Kidney tubule cell (primary cell): ENCODE results near the gene PDE1A.
A peak's percentile ranks its signal among the peaks of the same experiment; 100 is the strongest.
"Not testable (repeated sequence)": the region's sequence is repeated elsewhere in the genome, so short reads cannot be mapped to it uniquely, and the experiment has no call there.

ENCODE experiments used
- DNase-seq: peaks from one replicate; pipeline ENCODE4 v3.0.0-alpha.2; 2018; ENCODE audit warnings: low spot score

The PDE1A gene

GRCh38 chr2:182358601-182359000, 68.2 kb downstream of the PDE1A start:
- no peak for DNase-seq

- no peak for DNase-seq
These were observed 71.0 kb downstream of the PDE1A start for GRCh38 chr2:182355815-182356214.

DNA sequence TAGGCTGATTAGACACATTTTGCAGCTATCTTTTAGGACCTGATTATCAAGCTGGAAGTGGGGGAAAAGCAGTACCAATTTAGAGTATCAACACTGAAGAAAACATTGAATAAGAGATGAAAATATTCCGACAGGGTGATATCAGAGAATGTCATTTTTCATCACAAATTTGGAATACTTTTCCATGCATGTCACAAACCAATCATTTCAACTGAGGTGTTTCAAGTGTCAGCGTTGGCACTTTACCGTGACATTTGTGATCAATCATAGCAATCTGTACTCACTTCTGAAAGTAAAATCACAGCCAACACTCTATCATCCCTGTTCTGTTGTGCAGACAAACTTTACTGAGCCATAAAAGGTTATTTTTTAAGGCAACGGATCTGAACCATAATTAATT, 75.4 kb downstream of the PDE1A start:
- no peak for DNase-seq

GRCh38 chr2:182349268-182349667, 77.6 kb downstream of the PDE1A start:
- DNase-seq, result no peak

DNA sequence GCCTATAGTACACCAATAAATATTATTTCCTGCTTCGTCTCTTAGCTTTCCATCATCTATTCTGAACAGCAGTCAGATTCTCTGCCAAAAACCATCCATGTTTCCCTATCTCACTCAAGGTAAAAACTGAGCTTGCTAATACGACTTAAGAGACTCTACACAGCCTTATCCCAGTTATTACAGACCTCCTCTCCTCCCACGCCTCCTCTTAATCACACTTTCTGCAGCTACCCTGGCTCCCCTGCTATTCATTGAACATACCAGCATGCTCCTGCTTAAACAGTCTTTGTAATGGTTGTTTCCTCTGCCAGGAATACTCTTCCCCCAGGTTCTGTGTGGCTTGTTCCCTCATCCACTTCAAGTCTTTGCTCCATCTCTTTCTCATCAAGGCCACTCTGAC, 81.5 kb downstream of the PDE1A start:
- DNase-seq, result no peak

GRCh38 chr2:182330451-182331305, 96.2 kb downstream of the PDE1A start:
- peak; percentile 88 for DNase-seq

GRCh38 chr2:182324665-182325064, 102.2 kb downstream of the PDE1A start:
- DNase-seq, result peak; percentile 96

DNA sequence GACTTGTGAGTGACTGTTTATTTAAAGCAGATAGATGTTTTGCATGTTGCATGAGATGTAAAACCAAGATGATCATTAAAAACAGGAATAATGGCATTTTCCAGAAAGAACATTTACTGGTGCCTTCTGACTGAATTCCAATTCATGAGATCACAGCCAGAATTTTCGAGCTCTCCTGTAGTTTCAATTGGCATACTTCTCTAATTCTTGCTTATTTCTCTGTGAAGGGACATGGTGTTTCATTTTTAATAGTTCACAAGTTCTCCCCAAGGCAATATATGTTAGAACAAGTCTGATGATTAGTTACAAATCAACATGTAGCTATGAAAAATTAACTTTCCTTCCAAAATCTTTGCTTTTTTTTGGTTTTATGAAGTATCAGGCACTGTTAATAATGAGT, 105.7 kb downstream of the PDE1A start:
- DNase-seq, result no peak

- no peak for DNase-seq
These were observed 107.0 kb downstream of the PDE1A start for GRCh38 chr2:182319556-182320505.

DNA sequence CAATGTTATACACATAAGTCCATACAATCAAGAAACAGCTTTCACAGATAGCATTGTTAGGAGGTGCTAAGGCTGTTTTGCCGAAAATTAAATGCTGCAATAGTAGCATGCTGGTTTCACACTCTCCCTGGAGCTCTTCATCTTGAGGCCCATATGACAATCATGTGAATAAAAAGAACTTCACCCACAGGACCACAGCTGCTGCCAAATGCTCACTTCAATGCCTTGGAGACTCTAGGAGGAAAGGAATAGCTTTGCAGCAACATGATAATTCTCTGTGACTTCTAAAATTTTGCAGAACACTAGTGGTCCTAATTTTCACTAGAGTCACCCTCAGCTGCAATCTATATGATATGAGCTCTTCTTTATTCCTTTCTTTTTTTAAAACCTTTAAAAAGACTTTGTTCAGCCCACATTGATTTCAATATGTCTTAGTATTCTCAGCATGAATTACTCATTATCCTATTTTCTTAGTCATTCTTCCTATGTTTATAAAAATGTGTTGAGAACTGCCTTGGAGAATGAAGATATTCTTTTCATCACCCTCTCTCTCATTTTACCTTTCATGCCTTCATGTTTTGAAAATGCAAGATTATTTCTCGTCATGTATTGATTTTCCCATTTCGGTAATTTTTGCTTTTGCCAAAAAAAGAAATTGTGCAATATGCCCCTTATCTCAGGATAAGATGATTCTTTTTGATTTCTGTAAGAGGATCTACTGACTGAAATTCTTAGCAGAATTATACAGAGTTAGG, 108.2 kb downstream of the PDE1A start:
- no peak for DNase-seq

DNA sequence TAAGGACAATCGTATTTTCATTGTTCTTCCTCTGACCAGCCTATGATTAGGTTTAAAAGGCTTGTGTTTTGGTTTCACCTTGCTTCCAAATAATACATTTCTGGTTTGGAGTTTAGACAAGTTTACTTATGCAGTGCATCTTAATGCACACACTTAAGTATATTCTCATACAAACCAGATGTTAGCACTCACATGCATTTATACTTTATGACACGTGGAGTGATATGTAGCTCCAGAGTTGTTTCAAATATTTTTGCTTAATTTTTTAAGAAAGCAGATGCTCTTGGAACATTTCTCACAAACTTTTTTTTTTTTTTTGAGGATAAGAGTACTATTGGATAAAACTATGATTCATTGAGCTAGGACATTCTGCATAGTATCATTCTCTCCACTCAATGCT, 109.9 kb downstream of the PDE1A start:
- no peak for DNase-seq

DNA sequence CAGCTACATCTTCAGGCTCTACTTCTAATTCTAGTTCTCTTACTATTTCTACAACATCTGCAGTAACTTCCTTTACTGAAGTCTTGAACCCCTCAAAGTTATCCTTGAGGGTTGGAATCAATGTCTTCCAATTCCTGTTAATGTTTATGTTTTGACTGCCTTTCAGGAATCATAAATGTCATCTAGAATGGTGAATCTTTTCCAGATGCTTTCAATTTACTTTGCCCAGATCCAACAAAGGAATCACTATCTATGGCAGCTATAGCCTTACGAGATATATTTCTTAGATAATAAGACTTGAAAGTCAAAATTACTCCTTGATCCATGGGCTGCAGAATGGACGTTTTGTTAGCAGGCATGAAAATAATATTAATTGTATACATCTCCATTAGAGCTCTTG, 123.9 kb downstream of the PDE1A start:
- no peak for DNase-seq

DNA sequence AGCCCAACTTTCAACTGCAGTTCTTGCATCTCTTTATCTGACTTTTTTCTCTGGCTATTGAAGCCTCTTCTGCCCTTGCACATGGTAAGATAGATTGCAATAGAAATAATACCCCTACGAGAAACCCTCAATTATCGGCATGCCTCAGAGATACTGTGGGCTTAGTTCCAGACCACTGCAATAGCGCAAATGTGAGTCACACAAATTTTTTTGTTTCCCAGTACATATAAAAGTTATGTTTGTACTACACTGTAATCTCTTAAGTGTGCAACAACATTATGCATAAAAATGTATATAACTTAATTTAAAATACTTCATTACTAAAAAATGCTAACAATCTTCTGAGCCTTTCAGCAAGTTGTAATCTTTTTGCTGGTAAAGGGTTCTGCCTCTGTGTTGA, 124.7 kb downstream of the PDE1A start:
- DNase-seq, result no peak

- DNase-seq, result peak; percentile 31
These were observed 125.7 kb downstream of the PDE1A start for GRCh38 chr2:182301093-182301492.

DNA sequence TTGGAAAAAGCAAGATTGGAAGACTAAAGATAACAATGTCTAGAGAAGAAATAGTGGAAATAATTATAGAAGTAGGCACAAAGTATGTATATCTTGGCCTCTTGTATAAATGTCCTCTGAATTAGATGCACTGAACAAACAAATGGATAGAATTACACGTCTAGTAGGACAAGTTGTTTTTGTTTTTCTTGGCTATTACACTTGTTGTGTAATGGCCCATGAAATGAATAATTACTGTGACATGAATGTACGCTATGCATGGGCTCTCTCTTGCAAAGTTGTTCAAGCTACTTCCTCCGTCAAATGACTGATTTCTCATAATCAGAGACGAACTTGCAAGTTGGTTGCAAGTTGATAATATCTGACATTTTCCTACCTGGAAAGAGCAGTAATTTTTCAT, 126.2 kb downstream of the PDE1A start:
- DNase-seq, result peak; percentile 49

- DNase-seq, result no peak
These were observed 127.2 kb downstream of the PDE1A start for GRCh38 chr2:182299632-182300031.

- DNase-seq, result no peak
These were observed 128.4 kb downstream of the PDE1A start for GRCh38 chr2:182298456-182298855.

GRCh38 chr2:182291296-182291695, 135.5 kb downstream of the PDE1A start:
- no peak for DNase-seq

DNA sequence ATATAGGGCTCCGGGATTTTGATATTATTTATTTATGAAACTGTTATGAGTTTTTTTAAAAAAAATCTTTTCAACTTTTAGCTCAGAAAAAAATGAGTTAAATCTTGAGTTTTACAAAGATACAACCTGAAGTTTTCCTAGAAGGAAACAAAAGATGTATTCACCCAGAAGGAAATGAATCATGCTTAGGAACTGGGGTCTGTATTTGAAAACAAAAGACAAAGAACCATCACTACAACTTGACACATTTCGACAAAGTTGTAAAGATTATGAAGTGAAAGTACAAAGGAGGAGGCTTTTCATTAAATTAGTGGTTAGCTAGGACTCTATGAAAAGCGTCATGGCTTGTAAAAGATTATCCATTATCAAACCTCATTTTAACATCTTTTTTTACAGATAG, 143.3 kb downstream of the PDE1A start:
- DNase-seq, result peak; percentile 68

- no peak for DNase-seq
These were observed 145.6 kb downstream of the PDE1A start for GRCh38 chr2:182281276-182281675.

DNA sequence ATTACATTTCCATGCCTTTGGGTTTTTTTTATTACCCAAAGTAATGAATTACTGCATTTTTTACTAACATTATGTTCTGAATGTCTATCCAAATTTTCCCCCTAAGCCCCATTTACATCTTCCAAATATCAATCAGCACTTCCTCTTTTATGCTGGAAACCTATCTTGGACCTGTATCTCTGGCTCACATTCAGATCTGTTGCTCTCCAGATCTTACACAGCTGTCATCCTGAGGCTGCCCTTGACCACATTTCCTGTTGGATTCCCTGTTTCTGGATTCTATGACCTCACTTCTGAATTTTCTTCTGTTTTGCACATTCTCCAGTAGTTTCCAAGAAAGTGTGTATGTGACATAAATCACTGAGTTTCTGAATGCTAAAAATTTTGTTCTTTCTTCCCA, 146.7 kb downstream of the PDE1A start:
- peak; percentile 39 for DNase-seq

DNA sequence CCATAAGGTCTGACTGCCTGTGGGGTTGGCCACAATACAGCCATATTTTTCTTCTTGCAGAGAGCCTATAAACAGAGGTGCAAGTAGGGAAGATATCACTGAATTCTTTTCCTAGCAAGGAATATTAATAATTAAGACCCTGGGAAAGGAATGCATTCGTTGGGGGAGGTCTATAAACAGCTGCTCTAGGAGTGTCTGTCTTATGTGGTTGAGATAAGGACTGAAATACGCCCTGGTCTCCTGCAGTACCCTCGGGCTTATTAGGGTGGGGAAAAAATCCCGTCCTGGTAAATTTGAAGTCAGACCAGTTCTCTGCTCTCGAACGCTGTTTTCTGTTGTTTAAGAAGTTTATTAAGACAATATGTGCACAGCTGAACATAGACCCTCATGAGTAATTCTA, 150.2 kb downstream of the PDE1A start:
- DNase-seq, result not testable (repeated sequence)
